HG03520 (cell line): ENCODE results near the gene E2F6.

Experiments used
- ATAC-seq: cut with Tn5 transposase; IDR thresholded peaks from one replicate; pipeline ENCODE4 v1.9.1; 2021; ENCODE audit warnings: mild to moderate bottlenecking, moderate library complexity; ENCODE audit not compliant: unreplicated experiment

The E2F6 gene

GRCh38 chr2:11396467-11397445 lies 69.2 kb downstream of the E2F6 start:
- ATAC-seq, result no peak

- ATAC-seq, result no peak
Observed at GRCh38 chr2:11396021-11396420, 69.9 kb downstream of the E2F6 start.

- ATAC-seq, result no peak
Observed at GRCh38 chr2:11395389-11395788, 70.6 kb downstream of the E2F6 start.
